GM19468 (cell line): ENCODE data around the gene ABCC1.
"Not testable (repeated sequence)": the region's sequence is repeated elsewhere in the genome, so short reads cannot be mapped to it uniquely, and the experiment has no call there.

Experiments used
- ATAC-seq: cut with Tn5 transposase; IDR thresholded peaks from one replicate; pipeline ENCODE4 v1.9.1; 2021; ENCODE audit warnings: mild to moderate bottlenecking, moderate library complexity, moderate number of reproducible peaks; ENCODE audit not compliant: unreplicated experiment; ENCODE audit errors: extremely low read depth

ABCC1 gene

GRCh38 chr16:16147316-16147999 is 198.0 kb downstream of the ABCC1 start:
- no peak for ATAC-seq

GRCh38 chr16:16148000-16148599 is 198.7 kb downstream of the ABCC1 start:
- ATAC-seq: not testable (repeated sequence)

GRCh38 chr16:16148755-16149154 is 199.3 kb downstream of the ABCC1 start:
- ATAC-seq: no peak

GRCh38 chr16:16149710-16150116 is 200.3 kb downstream of the ABCC1 start:
- ATAC-seq: no peak

GRCh38 chr16:16150117-16150877 is 200.9 kb downstream of the ABCC1 start:
- no peak for ATAC-seq

GRCh38 chr16:16150878-16151152 is 201.4 kb downstream of the ABCC1 start:
- no peak for ATAC-seq

- no peak for ATAC-seq
Measured at GRCh38 chr16:16151315-16151714, 201.9 kb downstream of the ABCC1 start.

- not testable (repeated sequence) for ATAC-seq
Measured at GRCh38 chr16:16153000-16153399, 203.6 kb downstream of the ABCC1 start.

GRCh38 chr16:16154281-16154951 is 205.0 kb downstream of the ABCC1 start:
- ATAC-seq: no peak

GRCh38 chr16:16155234-16155633 is 205.8 kb downstream of the ABCC1 start:
- ATAC-seq: no peak

GRCh38 chr16:16157166-16157565 is 207.8 kb downstream of the ABCC1 start:
- ATAC-seq: no peak

GRCh38 chr16:16158082-16158658 is 208.8 kb downstream of the ABCC1 start:
- ATAC-seq: no peak

- ATAC-seq: no peak
Measured at GRCh38 chr16:16158741-16159374, 209.4 kb downstream of the ABCC1 start.

- ATAC-seq: no peak
Measured at GRCh38 chr16:16159662-16160061, 210.2 kb downstream of the ABCC1 start.

GRCh38 chr16:16161319-16161718 is 211.9 kb downstream of the ABCC1 start:
- no peak for ATAC-seq

GRCh38 chr16:16161840-16162239 is 212.4 kb downstream of the ABCC1 start:
- not testable (repeated sequence) for ATAC-seq

- ATAC-seq: no peak
Measured at GRCh38 chr16:16162591-16162990, 213.2 kb downstream of the ABCC1 start.

- ATAC-seq: no peak
Measured at GRCh38 chr16:16163109-16163508, 213.7 kb downstream of the ABCC1 start.

GRCh38 chr16:16163571-16163970 is 214.2 kb downstream of the ABCC1 start:
- ATAC-seq: no peak

- no peak for ATAC-seq
Measured at GRCh38 chr16:16164243-16164642, 214.8 kb downstream of the ABCC1 start.
